Natural killer cell (primary cell): ENCODE measurements around the gene HOOK1. TPM values are rescaled to one million over a fixed set of nuclear protein-coding genes. Genes with fewer than 3 reads are reported as not detected.
"Not testable (repeated sequence)": the region's sequence is repeated elsewhere in the genome, so short reads cannot be mapped to it uniquely, and the experiment has no call there.

Source experiments
- ATAC-seq, 3 donors: fragments of 150-1000 bp in 2 of 3; fragments of 200-7000 bp in 1 of 3; cut with Tn5 transposase; 1 replicate in 1 of 3; 2 replicates in 2 of 3; pipeline ENCODE4 v1.10.0; 2021; ENCODE audit warnings: mild to moderate bottlenecking in 2 of 3, moderate library complexity in 2 of 3
- DNase-seq, 2 donors: peaks; one replicate each; pipeline versions ENCODE4 v3.0.0 to v3.0.0-alpha.2; 2013 to 2021; ENCODE audit warnings: mixed read lengths in 1 of 2
- H3K27ac ChIP-seq: one replicate; pipeline ENCODE4 v1.5.1; 2013; ENCODE audit warnings: mild to moderate bottlenecking, low read length
- H3K27me3 ChIP-seq: one replicate; pipeline ENCODE4 v1.6.1; 2013; ENCODE audit warnings: low read length; ENCODE audit not compliant: control insufficient read depth, insufficient read depth
- H3K36me3 ChIP-seq: one replicate; pipeline ENCODE4 v1.6.1; 2013; ENCODE audit warnings: low read length; ENCODE audit not compliant: control insufficient read depth, insufficient read depth
- H3K4me1 ChIP-seq: one replicate; pipeline ENCODE4 v1.6.1; 2013; ENCODE audit warnings: low read length; ENCODE audit not compliant: control insufficient read depth, insufficient read depth
- H3K4me3 ChIP-seq: one replicate; pipeline ENCODE4 v1.5.1; 2013; ENCODE audit warnings: low read length
- H3K9me3 ChIP-seq: one replicate; pipeline ENCODE4 v1.6.1; 2013; ENCODE audit warnings: low read length; ENCODE audit not compliant: control insufficient read depth, insufficient read depth
- H3K27ac Mint-ChIP-seq, 2 donors: one replicate each; pipeline ENCODE4 v1.8.0; 2022; ENCODE audit warnings: mild to moderate bottlenecking in 2 of 2, mixed read lengths in 2 of 2, moderate library complexity in 1 of 2
- H3K27me3 Mint-ChIP-seq, 2 donors: one replicate each; pipeline ENCODE4 v1.8.0; 2022; ENCODE audit warnings: low read depth in 2 of 2, mixed read lengths in 2 of 2
- H3K36me3 Mint-ChIP-seq: one replicate; pipeline ENCODE4 v1.8.0; 2022; ENCODE audit warnings: mixed read lengths
- H3K4me1 Mint-ChIP-seq, 2 donors: one replicate each; pipeline ENCODE4 v1.8.0; 2022; ENCODE audit warnings: mixed read lengths in 2 of 2
- H3K4me3 Mint-ChIP-seq: one replicate; pipeline ENCODE4 v1.8.0; 2022; ENCODE audit warnings: mild to moderate bottlenecking, moderate library complexity, mixed read lengths
- H3K9me3 Mint-ChIP-seq, 2 donors: one replicate each; pipeline ENCODE4 v1.8.0; 2022; ENCODE audit warnings: mixed read lengths in 2 of 2
- WGBS: methylation state at CpG from one replicate; pipeline ENCODE4 v1.1.7; 2013; ENCODE audit warnings: missing lambda C conversion rate; ENCODE audit not compliant: insufficient coverage; 5-methylcytosine and 5-hydroxymethylcytosine counted together
- intact Hi-C: fragments of 100-400 bp; cut with micrococcal nuclease; formaldehyde crosslinking; loops from one replicate; pipeline ENCODE4 v1.14.2; 2022
- total RNA-seq, 4 donors: library from RNA; stranded (reverse); fragments of 120-200 nt in 1 of 4; gene quantifications; one replicate each; pipeline versions ENCODE4 v1.2.3 to v1.2.4, GENCODE V29; 2013 to 2022
- TF ChIP-seq, protein P1 (sequence below): fragments of 200-600 bp; IDR thresholded peaks from one replicate; pipeline ENCODE4 v1.8.0; 2022; ENCODE audit warnings: antibody characterized with exemption

HOOK1 gene
- total RNA-seq, 3 donors from 2014 or later (not counting 1 experiment from before 2014, with no cell fraction given) = 2.6 to 3.9 (median 2.7) TPM

DNA sequence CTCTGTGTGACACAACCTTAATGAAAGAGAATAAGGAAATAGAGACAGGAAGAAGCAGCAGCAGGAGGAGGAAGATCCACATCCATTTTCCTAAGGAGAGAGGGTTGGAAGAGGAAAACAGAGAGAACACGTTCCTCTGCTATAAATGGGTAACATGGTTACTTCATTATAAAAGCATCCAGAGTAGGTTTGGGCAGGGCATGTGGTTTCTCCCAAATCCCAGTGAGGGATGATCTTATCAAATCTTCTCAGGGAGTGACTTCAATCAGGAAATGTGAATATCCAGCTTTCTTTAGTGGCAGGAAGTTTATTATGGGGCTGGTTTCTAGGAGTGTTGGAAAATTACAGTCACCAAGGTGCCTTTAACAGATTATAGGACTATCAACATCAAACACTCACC is 100.8 kb downstream of the HOOK1 start:
- Mint-ChIP-seq H3K9me3 (no peaks in the 10 kb centered on the region), H3K27me3 (peaks cover 0 to 27% of the 10 kb centered on the region in 2 donors), H3K4me3 (no peak overlapping the region), H3K36me3 (no peaks in the 10 kb centered on the region), H3K27ac (no peak overlapping the region), H3K4me1 (no peaks in the 10 kb centered on the region)
- no peak for ATAC-seq
- 78% methylated on average over 1 of the region's 1 CpG for WGBS
- no peak overlapping the region for H3K27ac ChIP-seq
- TF ChIP-seq, protein P1, sequence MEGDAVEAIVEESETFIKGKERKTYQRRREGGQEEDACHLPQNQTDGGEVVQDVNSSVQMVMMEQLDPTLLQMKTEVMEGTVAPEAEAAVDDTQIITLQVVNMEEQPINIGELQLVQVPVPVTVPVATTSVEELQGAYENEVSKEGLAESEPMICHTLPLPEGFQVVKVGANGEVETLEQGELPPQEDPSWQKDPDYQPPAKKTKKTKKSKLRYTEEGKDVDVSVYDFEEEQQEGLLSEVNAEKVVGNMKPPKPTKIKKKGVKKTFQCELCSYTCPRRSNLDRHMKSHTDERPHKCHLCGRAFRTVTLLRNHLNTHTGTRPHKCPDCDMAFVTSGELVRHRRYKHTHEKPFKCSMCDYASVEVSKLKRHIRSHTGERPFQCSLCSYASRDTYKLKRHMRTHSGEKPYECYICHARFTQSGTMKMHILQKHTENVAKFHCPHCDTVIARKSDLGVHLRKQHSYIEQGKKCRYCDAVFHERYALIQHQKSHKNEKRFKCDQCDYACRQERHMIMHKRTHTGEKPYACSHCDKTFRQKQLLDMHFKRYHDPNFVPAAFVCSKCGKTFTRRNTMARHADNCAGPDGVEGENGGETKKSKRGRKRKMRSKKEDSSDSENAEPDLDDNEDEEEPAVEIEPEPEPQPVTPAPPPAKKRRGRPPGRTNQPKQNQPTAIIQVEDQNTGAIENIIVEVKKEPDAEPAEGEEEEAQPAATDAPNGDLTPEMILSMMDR = no peak
- no peaks in the 10 kb centered on the region for H3K4me1 ChIP-seq
- intact Hi-C loops = no loop called here
- H3K36me3 ChIP-seq = no peaks in the 10 kb centered on the region
- no peak for DNase-seq
- H3K4me3 ChIP-seq = no peak overlapping the region
- no peaks in the 10 kb centered on the region for H3K27me3 ChIP-seq
- H3K9me3 ChIP-seq = no peaks in the 10 kb centered on the region

DNA sequence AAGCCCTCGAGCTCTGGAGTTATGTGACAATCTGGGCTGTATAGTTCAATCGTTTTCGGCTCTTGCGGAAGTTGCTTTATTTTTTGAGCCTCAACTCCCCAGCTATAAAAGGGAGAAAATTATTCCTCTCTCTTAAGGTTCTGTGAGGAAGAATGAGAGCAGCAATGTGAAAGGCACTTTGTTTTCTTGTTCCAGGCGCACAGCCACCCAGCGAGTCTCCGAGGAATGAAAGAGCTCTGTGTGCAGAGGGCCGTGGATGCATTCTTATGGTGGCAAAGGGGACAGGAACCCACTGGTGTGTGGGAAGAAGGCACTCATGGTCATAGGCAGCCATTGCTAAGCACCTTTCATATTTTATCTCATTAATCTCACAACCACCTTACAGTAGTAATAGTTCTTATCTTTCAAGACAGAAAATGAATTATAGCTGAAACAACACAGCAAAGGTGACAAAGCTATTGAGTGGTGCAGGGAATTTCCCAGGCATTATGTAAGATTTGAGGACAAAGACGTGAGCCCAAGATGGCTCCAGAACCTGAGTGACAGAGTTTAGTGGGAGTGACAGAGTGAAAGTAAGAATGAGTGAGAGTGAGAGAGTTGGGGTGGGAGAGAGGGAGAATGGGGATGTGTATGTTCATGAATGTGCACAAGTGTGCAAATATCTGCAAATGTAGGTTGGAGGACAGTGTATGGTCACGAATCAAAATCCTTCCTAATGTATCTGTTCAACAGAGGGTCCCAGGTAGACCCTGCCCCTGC is 102.5 kb downstream of the HOOK1 start:
- DNase-seq (no peak), ATAC-seq (no peak)
- no peaks in the 10 kb centered on the region for H3K4me1 ChIP-seq
- Mint-ChIP-seq H3K27me3 (peaks cover 8 to 27% of the 10 kb centered on the region in 2 donors), H3K4me1 (no peaks in the 10 kb centered on the region), H3K4me3 (no peak overlapping the region), H3K36me3 (no peaks in the 10 kb centered on the region), H3K9me3 (no peaks in the 10 kb centered on the region), H3K27ac (no peak overlapping the region)
- intact Hi-C loops = no loop called here
- H3K9me3 ChIP-seq = no peaks in the 10 kb centered on the region
- TF ChIP-seq, protein P1 = no peak
- no peak overlapping the region for H3K27ac ChIP-seq
- no peak overlapping the region for H3K4me3 ChIP-seq
- WGBS = 87% methylated on average over 7 of the region's 10 CpGs
- no peaks in the 10 kb centered on the region for H3K36me3 ChIP-seq
- no peaks in the 10 kb centered on the region for H3K27me3 ChIP-seq

DNA sequence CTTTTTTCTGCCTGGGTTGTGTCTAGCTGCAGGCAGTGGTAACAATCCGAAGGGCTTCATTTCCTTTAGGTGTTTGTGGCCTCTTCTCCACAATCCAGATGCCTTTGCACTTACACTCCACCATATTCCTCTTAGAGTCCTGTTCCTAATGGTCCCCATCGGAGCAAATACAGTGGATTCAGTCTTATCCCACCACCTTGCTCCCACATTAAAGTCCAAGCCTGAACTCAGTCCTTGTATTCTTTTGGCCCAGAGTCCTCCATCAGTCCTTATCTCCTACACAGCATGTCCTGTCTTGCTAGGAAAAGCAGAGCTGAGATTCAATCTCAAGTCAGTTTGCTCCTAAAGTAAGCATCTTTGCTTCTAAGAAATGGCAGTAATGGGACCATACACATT is 103.0 kb downstream of the HOOK1 start:
- H3K27me3 Mint-ChIP-seq = peaks cover 8 to 28% of the 10 kb centered on the region in 2 donors
- H3K9me3 Mint-ChIP-seq = no peaks in the 10 kb centered on the region
- Histone ChIP-seq H3K4me1 (no peaks in the 10 kb centered on the region), H3K27me3 (no peaks in the 10 kb centered on the region), H3K4me3 (no peak overlapping the region), H3K9me3 (no peaks in the 10 kb centered on the region), H3K36me3 (no peaks in the 10 kb centered on the region), H3K27ac (no peak overlapping the region)
- intact Hi-C loops = no loop called here
- H3K4me1 Mint-ChIP-seq = no peaks in the 10 kb centered on the region
- DNase-seq (no peak), ATAC-seq (no peak)
- WGBS = 76% methylated on average over 2 of the region's 2 CpGs
- no peak overlapping the region for H3K4me3 Mint-ChIP-seq
- H3K36me3 Mint-ChIP-seq = no peaks in the 10 kb centered on the region
- H3K27ac Mint-ChIP-seq = no peak overlapping the region
- TF ChIP-seq, protein P1 = no peak

DNA sequence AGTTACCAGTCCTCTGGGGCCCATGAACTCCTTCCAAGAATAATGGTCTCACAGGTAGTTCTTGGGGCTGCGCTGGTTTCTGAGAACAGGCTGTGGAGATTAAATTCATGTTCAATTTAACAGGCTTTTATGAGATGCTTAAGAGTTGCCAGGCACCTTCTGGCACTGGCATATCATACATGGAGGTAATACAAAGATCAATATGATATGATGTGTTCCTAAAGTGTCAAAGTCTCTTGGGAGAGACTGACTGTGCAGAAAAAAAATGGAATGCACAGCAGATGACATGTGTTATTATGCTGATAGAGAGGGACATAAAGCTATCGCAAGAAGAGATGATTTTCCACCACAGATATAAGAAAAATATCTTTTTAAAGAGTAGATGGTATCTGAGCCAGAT is 105.0 kb downstream of the HOOK1 start:
- Histone ChIP-seq H3K4me1 (no peaks in the 10 kb centered on the region), H3K36me3 (no peaks in the 10 kb centered on the region), H3K27me3 (no peaks in the 10 kb centered on the region), H3K4me3 (no peak overlapping the region), H3K27ac (no peak overlapping the region), H3K9me3 (no peaks in the 10 kb centered on the region)
- H3K4me3 Mint-ChIP-seq = no peak overlapping the region
- intact Hi-C loops = no loop called here
- TF ChIP-seq, protein P1 = no peak
- no peaks in the 10 kb centered on the region for H3K4me1 Mint-ChIP-seq
- ATAC-seq (no peak), DNase-seq (no peak)
- 100% methylated on average over 1 of the region's 2 CpGs for WGBS
- peaks cover 15 to 34% of the 10 kb centered on the region in 2 donors for H3K27me3 Mint-ChIP-seq
- H3K9me3 Mint-ChIP-seq = peaks cover 0 to 5% of the 10 kb centered on the region in 2 donors
- H3K27ac Mint-ChIP-seq = no peak overlapping the region
- H3K36me3 Mint-ChIP-seq = peaks cover 9% of the 10 kb centered on the region

DNA sequence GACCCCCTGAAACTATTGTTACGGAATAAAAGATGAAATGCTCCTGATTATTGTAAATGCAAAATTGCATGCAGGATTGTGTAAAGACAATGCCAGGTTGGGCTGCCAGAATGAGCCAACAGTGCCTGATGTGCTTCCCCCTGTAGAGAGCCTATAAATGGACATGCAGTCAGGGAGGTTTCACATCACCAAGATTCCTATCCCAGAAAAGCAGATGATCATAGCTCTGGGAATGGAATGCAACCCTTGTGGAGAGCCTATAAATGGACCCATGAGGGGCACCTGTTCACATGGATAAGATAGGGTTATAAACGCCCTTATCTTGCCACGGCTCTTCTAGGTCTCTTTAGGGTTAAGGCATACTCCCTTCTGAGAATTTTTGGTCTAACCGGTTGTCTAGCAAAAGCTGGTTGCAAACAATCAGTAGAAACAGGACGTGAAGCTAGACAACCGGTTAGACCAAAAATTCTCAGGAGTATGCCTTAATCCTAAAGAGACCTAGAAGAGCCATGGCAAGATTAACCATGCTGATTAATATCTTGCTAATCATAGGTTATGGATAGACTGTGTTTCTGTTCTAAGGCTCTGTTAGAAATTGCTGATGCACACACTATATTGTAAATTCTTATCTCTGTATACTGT is 106.6 kb downstream of the HOOK1 start:
- H3K27me3 ChIP-seq, H3K4me1 ChIP-seq, H3K27ac Mint-ChIP-seq, H3K9me3 ChIP-seq, ATAC-seq, H3K4me3 ChIP-seq, intact Hi-C loops, H3K9me3 Mint-ChIP-seq, H3K4me1 Mint-ChIP-seq, H3K36me3 ChIP-seq, H3K27ac ChIP-seq, H3K4me3 Mint-ChIP-seq, DNase-seq: not testable (repeated sequence)
- 87% methylated on average over 6 of the region's 6 CpGs for WGBS
- peaks cover 15% of the 10 kb centered on the region for H3K36me3 Mint-ChIP-seq
- H3K27me3 Mint-ChIP-seq = peaks cover 20 to 42% of the 10 kb centered on the region in 2 donors
